ENCODE measurements around the gene STAU1.
"Not testable (repeated sequence)": the region's sequence is repeated elsewhere in the genome, so short reads cannot be mapped to it uniquely, and the experiment has no call there.

Gene STAU1

GRCh38 chr20:49136817-49137571, 51.1 kb downstream of the STAU1 start:
- Histone ChIP-seq H3K4me2 (ENCODE audit: low read length) (no peak overlapping the region), H3K4me3 (ENCODE audit: low read length) (no peak overlapping the region), H3K4me1 (ENCODE audit: control insufficient read depth, insufficient read depth, low read length) (no peaks in the 10 kb centered on the region), H3K9ac (ENCODE audit: low read depth, low read length) (no peak overlapping the region), H3K9me3 (replicated peaks; ENCODE audit: low read length) (no peaks in the 10 kb centered on the region), H3K36me3 (ENCODE audit: insufficient read depth, low read length) (peaks cover 23% of the 10 kb centered on the region), H3K27me3 (ENCODE audit: control insufficient read depth, insufficient read depth, low read length) (no peaks in the 10 kb centered on the region)

GRCh38 chr20:49134797-49135196, 53.3 kb downstream of the STAU1 start:
- H3K9ac ChIP-seq (ENCODE audit: low read depth, low read length); H3K9me3 ChIP-seq (replicated peaks; ENCODE audit: low read length); H3K4me2 ChIP-seq (ENCODE audit: low read length); H3K4me3 ChIP-seq (ENCODE audit: low read length); H3K4me1 ChIP-seq (ENCODE audit: control insufficient read depth, insufficient read depth, low read length); H3K27me3 ChIP-seq (ENCODE audit: control insufficient read depth, insufficient read depth, low read length): not testable (repeated sequence)
- H3K36me3 ChIP-seq (ENCODE audit: insufficient read depth, low read length): peaks cover 28% of the 10 kb centered on the region

GRCh38 chr20:49133571-49133970, 54.6 kb downstream of the STAU1 start:
- Histone ChIP-seq H3K36me3 (ENCODE audit: insufficient read depth, low read length) (peaks cover 25% of the 10 kb centered on the region), H3K27me3 (ENCODE audit: control insufficient read depth, insufficient read depth, low read length) (no peaks in the 10 kb centered on the region), H3K4me3 (ENCODE audit: low read length) (no peak overlapping the region), H3K4me1 (ENCODE audit: control insufficient read depth, insufficient read depth, low read length) (no peaks in the 10 kb centered on the region), H3K4me2 (ENCODE audit: low read length) (no peak overlapping the region), H3K9me3 (replicated peaks; ENCODE audit: low read length) (no peaks in the 10 kb centered on the region), H3K9ac (ENCODE audit: low read depth, low read length) (no peak overlapping the region)

- Histone ChIP-seq H3K4me1 (ENCODE audit: control insufficient read depth, insufficient read depth, low read length) (no peaks in the 10 kb centered on the region), H3K27me3 (ENCODE audit: control insufficient read depth, insufficient read depth, low read length) (no peaks in the 10 kb centered on the region), H3K9me3 (replicated peaks; ENCODE audit: low read length) (no peaks in the 10 kb centered on the region), H3K4me3 (ENCODE audit: low read length) (no peak overlapping the region), H3K9ac (ENCODE audit: low read depth, low read length) (no peak overlapping the region), H3K36me3 (ENCODE audit: insufficient read depth, low read length) (peaks cover 21% of the 10 kb centered on the region), H3K4me2 (ENCODE audit: low read length) (no peak overlapping the region)
These were observed 55.1 kb downstream of the STAU1 start for GRCh38 chr20:49132995-49133478.

- H3K36me3 ChIP-seq (ENCODE audit: insufficient read depth, low read length): peaks cover 45% of the 10 kb centered on the region
- no peaks in the 10 kb centered on the region for H3K27me3 ChIP-seq (ENCODE audit: control insufficient read depth, insufficient read depth, low read length)
- H3K4me2 ChIP-seq (ENCODE audit: low read length): no peak overlapping the region
- no peaks in the 10 kb centered on the region for H3K9me3 ChIP-seq (replicated peaks; ENCODE audit: low read length)
- H3K4me1 ChIP-seq (ENCODE audit: control insufficient read depth, insufficient read depth, low read length): no peaks in the 10 kb centered on the region
- no peak overlapping the region for H3K4me3 ChIP-seq (ENCODE audit: low read length)
- H3K9ac ChIP-seq (ENCODE audit: low read depth, low read length): no peak overlapping the region
These were observed 64.2 kb downstream of the STAU1 start for GRCh38 chr20:49123982-49124381.

GRCh38 chr20:49122920-49123319, 65.2 kb downstream of the STAU1 start:
- H3K27me3 ChIP-seq (ENCODE audit: control insufficient read depth, insufficient read depth, low read length): no peaks in the 10 kb centered on the region
- peaks cover 53% of the 10 kb centered on the region for H3K36me3 ChIP-seq (ENCODE audit: insufficient read depth, low read length)
- no peaks in the 10 kb centered on the region for H3K4me1 ChIP-seq (ENCODE audit: control insufficient read depth, insufficient read depth, low read length)
- no peak overlapping the region for H3K9ac ChIP-seq (ENCODE audit: low read depth, low read length)
- H3K4me3 ChIP-seq (ENCODE audit: low read length): no peak overlapping the region
- H3K9me3 ChIP-seq (replicated peaks; ENCODE audit: low read length): no peaks in the 10 kb centered on the region
- no peak overlapping the region for H3K4me2 ChIP-seq (ENCODE audit: low read length)

- Histone ChIP-seq H3K36me3 (ENCODE audit: insufficient read depth, low read length) (peaks cover 79% of the 10 kb centered on the region), H3K4me3 (ENCODE audit: low read length) (no peak overlapping the region), H3K9ac (ENCODE audit: low read depth, low read length) (no peak overlapping the region), H3K9me3 (replicated peaks; ENCODE audit: low read length) (no peaks in the 10 kb centered on the region), H3K4me2 (ENCODE audit: low read length) (no peak overlapping the region), H3K27me3 (ENCODE audit: control insufficient read depth, insufficient read depth, low read length) (no peaks in the 10 kb centered on the region), H3K4me1 (ENCODE audit: control insufficient read depth, insufficient read depth, low read length) (no peaks in the 10 kb centered on the region)
These were observed 68.1 kb downstream of the STAU1 start for GRCh38 chr20:49119988-49120387.

GRCh38 chr20:49118307-49118706, 69.8 kb downstream of the STAU1 start:
- no peak overlapping the region for H3K9ac ChIP-seq (ENCODE audit: low read depth, low read length)
- peaks cover 80% of the 10 kb centered on the region for H3K36me3 ChIP-seq (ENCODE audit: insufficient read depth, low read length)
- no peak overlapping the region for H3K4me3 ChIP-seq (ENCODE audit: low read length)
- no peaks in the 10 kb centered on the region for H3K27me3 ChIP-seq (ENCODE audit: control insufficient read depth, insufficient read depth, low read length)
- no peaks in the 10 kb centered on the region for H3K9me3 ChIP-seq (replicated peaks; ENCODE audit: low read length)
- H3K4me2 ChIP-seq (ENCODE audit: low read length): no peak overlapping the region
- no peaks in the 10 kb centered on the region for H3K4me1 ChIP-seq (ENCODE audit: control insufficient read depth, insufficient read depth, low read length)

GRCh38 chr20:49115564-49115963, 72.6 kb downstream of the STAU1 start:
- no peaks in the 10 kb centered on the region for H3K27me3 ChIP-seq (ENCODE audit: control insufficient read depth, insufficient read depth, low read length)
- peaks cover 73% of the 10 kb centered on the region for H3K36me3 ChIP-seq (ENCODE audit: insufficient read depth, low read length)
- no peaks in the 10 kb centered on the region for H3K9me3 ChIP-seq (replicated peaks; ENCODE audit: low read length)
- no peak overlapping the region for H3K4me3 ChIP-seq (ENCODE audit: low read length)
- no peak overlapping the region for H3K4me2 ChIP-seq (ENCODE audit: low read length)
- no peak overlapping the region for H3K9ac ChIP-seq (ENCODE audit: low read depth, low read length)
- peaks cover 6% of the 10 kb centered on the region for H3K4me1 ChIP-seq (ENCODE audit: control insufficient read depth, insufficient read depth, low read length)

- H3K4me1 ChIP-seq (ENCODE audit: control insufficient read depth, insufficient read depth, low read length): peaks cover 6% of the 10 kb centered on the region
- H3K9ac ChIP-seq (ENCODE audit: low read depth, low read length): no peak overlapping the region
- no peaks in the 10 kb centered on the region for H3K27me3 ChIP-seq (ENCODE audit: control insufficient read depth, insufficient read depth, low read length)
- H3K4me2 ChIP-seq (ENCODE audit: low read length): no peak overlapping the region
- no peaks in the 10 kb centered on the region for H3K9me3 ChIP-seq (replicated peaks; ENCODE audit: low read length)
- H3K36me3 ChIP-seq (ENCODE audit: insufficient read depth, low read length): peaks cover 58% of the 10 kb centered on the region
- no peak overlapping the region for H3K4me3 ChIP-seq (ENCODE audit: low read length)
These were observed 75.4 kb downstream of the STAU1 start for GRCh38 chr20:49112596-49113274.

- H3K9me3 ChIP-seq (replicated peaks; ENCODE audit: low read length): no peaks in the 10 kb centered on the region
- H3K4me1 ChIP-seq (ENCODE audit: control insufficient read depth, insufficient read depth, low read length): peaks cover 6% of the 10 kb centered on the region
- no peaks in the 10 kb centered on the region for H3K27me3 ChIP-seq (ENCODE audit: control insufficient read depth, insufficient read depth, low read length)
- no peak overlapping the region for H3K9ac ChIP-seq (ENCODE audit: low read depth, low read length)
- no peak overlapping the region for H3K4me3 ChIP-seq (ENCODE audit: low read length)
- H3K36me3 ChIP-seq (ENCODE audit: insufficient read depth, low read length): peaks cover 44% of the 10 kb centered on the region
- no peak overlapping the region for H3K4me2 ChIP-seq (ENCODE audit: low read length)
These were observed 77.1 kb downstream of the STAU1 start for GRCh38 chr20:49110767-49111694.

Measured in skeletal muscle satellite cell (primary cell).